ENCODE results near the gene TOX3.

- TF ChIP-seq CTCF (IDR thresholded peaks at IDR 0.05): no peak
- TF ChIP-seq POLR2A (IDR thresholded peaks at IDR 0.05): no peak
These were observed 1.5 kb upstream of the TOX3 start for GRCh38 chr16:52548261-52549010.

Data from heart left ventricle (tissue), 13 donors.